Stomach (tissue), 4 donors: ENCODE measurements around the gene FRMD1.

Source experiments
- POLR2A ChIP-seq, 4 donors: fragments of 450-650 bp; IDR thresholded peaks; one replicate each; pipeline ENCODE4 v1.6.1; 2016; ENCODE audit warnings: antibody characterized with exemption in 4 of 4, control low read depth in 2 of 4, mild to moderate bottlenecking in 1 of 4, moderate library complexity in 1 of 4
- POLR2AphosphoS5 ChIP-seq, 3 donors: sonication (generic); formaldehyde crosslinking; IDR thresholded peaks; one replicate each; pipeline ENCODE4 v1.6.1; 2016; ENCODE audit warnings: antibody characterized with exemption in 3 of 3
- TF ChIP-seq, protein P1 (sequence below), 7 experiments: fragments of 450-650 bp in 4 of 7; fragments of 200-600 bp in 3 of 7; sonication (generic) in 3 of 7; IDR thresholded peaks; one replicate each; pipeline ENCODE4 v1.5.1; 2016 to 2019; ENCODE audit warnings: antibody characterized with exemption in 7 of 7, control low read depth in 2 of 7, mild to moderate bottlenecking in 1 of 7

DNA sequence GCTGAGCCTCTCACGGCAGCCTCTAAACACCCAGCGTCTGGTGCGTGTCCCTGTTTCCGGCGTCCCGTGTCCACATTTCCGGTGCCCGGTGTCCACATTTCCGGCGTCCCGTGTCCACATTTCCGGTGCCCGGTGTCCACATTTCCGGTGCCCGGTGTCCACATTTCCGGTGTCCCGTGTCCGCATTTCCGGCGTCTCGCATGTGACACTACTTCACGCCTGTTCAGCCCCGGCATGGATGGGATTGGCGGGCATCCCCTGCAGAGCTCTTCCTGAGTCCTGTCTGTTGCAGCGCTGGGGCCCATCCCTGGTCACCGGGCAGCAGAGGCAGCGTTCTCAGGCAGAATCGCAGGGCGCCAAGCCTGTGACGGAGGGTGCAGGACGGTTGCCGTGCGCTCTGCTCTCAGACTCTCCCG is 3.2 kb downstream of the FRMD1 start:
- TF ChIP-seq POLR2AphosphoS5 (IDR thresholded peaks at IDR 0.05) (no peak), POLR2A (IDR thresholded peaks at IDR 0.05) (no peak)
- TF ChIP-seq, protein P1, sequence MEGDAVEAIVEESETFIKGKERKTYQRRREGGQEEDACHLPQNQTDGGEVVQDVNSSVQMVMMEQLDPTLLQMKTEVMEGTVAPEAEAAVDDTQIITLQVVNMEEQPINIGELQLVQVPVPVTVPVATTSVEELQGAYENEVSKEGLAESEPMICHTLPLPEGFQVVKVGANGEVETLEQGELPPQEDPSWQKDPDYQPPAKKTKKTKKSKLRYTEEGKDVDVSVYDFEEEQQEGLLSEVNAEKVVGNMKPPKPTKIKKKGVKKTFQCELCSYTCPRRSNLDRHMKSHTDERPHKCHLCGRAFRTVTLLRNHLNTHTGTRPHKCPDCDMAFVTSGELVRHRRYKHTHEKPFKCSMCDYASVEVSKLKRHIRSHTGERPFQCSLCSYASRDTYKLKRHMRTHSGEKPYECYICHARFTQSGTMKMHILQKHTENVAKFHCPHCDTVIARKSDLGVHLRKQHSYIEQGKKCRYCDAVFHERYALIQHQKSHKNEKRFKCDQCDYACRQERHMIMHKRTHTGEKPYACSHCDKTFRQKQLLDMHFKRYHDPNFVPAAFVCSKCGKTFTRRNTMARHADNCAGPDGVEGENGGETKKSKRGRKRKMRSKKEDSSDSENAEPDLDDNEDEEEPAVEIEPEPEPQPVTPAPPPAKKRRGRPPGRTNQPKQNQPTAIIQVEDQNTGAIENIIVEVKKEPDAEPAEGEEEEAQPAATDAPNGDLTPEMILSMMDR (IDR thresholded peaks at IDR 0.05): no peak
